Endodermal cell (in vitro differentiated cells): ENCODE data around the gene MIEF1. TPM values are rescaled to one million over a fixed set of nuclear protein-coding genes. Genes with fewer than 3 reads are reported as not detected.

ENCODE experiments used
- DNase-seq: peaks from one replicate; pipeline ENCODE4 v3.0.0-alpha.2; 2017
- H3K27ac ChIP-seq: 2 replicates; pipeline ENCODE4 v1.5.1; 2013; ENCODE audit warnings: mild to moderate bottlenecking, low read depth, low read length, moderate library complexity
- H3K27me3 ChIP-seq: 2 replicates; pipeline ENCODE4 v1.6.1; 2013; ENCODE audit warnings: mild to moderate bottlenecking, low read length, moderate library complexity; ENCODE audit not compliant: insufficient read depth, control insufficient read depth, poor library complexity, severe bottlenecking
- H3K36me3 ChIP-seq: 2 replicates; pipeline ENCODE4 v1.7.0; 2013; ENCODE audit warnings: mild to moderate bottlenecking, low read length, moderate library complexity; ENCODE audit not compliant: control insufficient read depth, insufficient read depth
- H3K4me1 ChIP-seq: one replicate; pipeline ENCODE4 v1.7.0; 2013; ENCODE audit warnings: low read length; ENCODE audit not compliant: control insufficient read depth, insufficient read depth
- H3K4me3 ChIP-seq: 2 replicates; pipeline ENCODE4 v1.5.1; 2013; ENCODE audit warnings: mild to moderate bottlenecking, low read length, moderate library complexity
- H3K9ac ChIP-seq: 2 replicates; pipeline ENCODE4 v1.6.1; 2013; ENCODE audit warnings: mild to moderate bottlenecking, low read length, moderate library complexity; ENCODE audit not compliant: poor library complexity, severe bottlenecking; ENCODE audit errors: extremely low read depth
- H3K9me3 ChIP-seq: 2 replicates; pipeline ENCODE4 v1.6.1; 2013; ENCODE audit warnings: mild to moderate bottlenecking, low read length, moderate library complexity; ENCODE audit not compliant: control insufficient read depth
- H3K27ac Mint-ChIP-seq: 2 replicates; pipeline ENCODE4 v1.8.0; 2020; ENCODE audit warnings: mixed read lengths
- H3K27me3 Mint-ChIP-seq: 2 replicates; pipeline ENCODE4 v1.8.0; 2021; ENCODE audit warnings: mild to moderate bottlenecking, mixed read lengths; ENCODE audit not compliant: insufficient read depth
- H3K36me3 Mint-ChIP-seq: 2 replicates; pipeline ENCODE4 v1.8.0; 2020; ENCODE audit warnings: low read depth, mixed read lengths
- H3K4me1 Mint-ChIP-seq: 2 replicates; pipeline ENCODE4 v1.8.0; 2020; ENCODE audit warnings: mixed read lengths
- H3K4me3 Mint-ChIP-seq: 2 replicates; pipeline ENCODE4 v1.8.0; 2020; ENCODE audit warnings: mild to moderate bottlenecking, moderate library complexity, mixed read lengths
- H3K9me3 Mint-ChIP-seq: 2 replicates; pipeline ENCODE4 v1.8.0; 2020; ENCODE audit warnings: mild to moderate bottlenecking, mixed read lengths
- WGBS, 2 experiments: methylation state at CpG; one replicate each; pipeline versions ENCODE4 v1.1.5 to v1.1.7; 2013; ENCODE audit warnings: missing lambda C conversion rate in 2 of 2, mixed read lengths in 1 of 2; ENCODE audit not compliant: insufficient coverage in 1 of 2, insufficient read length in 1 of 2; 5-methylcytosine and 5-hydroxymethylcytosine counted together
- total RNA-seq, 2 donors: library from RNA; stranded (reverse); fragmentation: NEBNext Ultra II Directional in 1 of 2; extraction: Animal tissue kit (Norgen Biotek cat#: 25700) in 1 of 2; gene quantifications; 2 replicates in 1 of 2; 3 replicates in 1 of 2; pipeline ENCODE4 v1.2.1, GENCODE V29; 2021
- TF ChIP-seq, protein P1 (sequence below): fragments of 200-600 bp; sonication (generic); conservative IDR thresholded peaks from 2 replicates; pipeline ENCODE4 v1.5.0; 2021; ENCODE audit warnings: antibody characterized with exemption, mild to moderate bottlenecking

Gene MIEF1
- total RNA-seq, 2 donors from 2014 or later: 36.0 to 43.3 TPM

- Histone ChIP-seq H3K27ac (no peak overlapping the region), H3K4me3 (no peak overlapping the region), H3K36me3 (no peaks in the 10 kb centered on the region), H3K9ac (no peak overlapping the region), H3K4me1 (no peaks in the 10 kb centered on the region), H3K9me3 (no peaks in the 10 kb centered on the region), H3K27me3 (no peaks in the 10 kb centered on the region)
- Mint-ChIP-seq H3K27me3 (peaks cover 4% of the 10 kb centered on the region), H3K9me3 (no peaks in the 10 kb centered on the region), H3K4me3 (no peak overlapping the region), H3K4me1 (peaks cover 2% of the 10 kb centered on the region), H3K27ac (no peak overlapping the region), H3K36me3 (no peaks in the 10 kb centered on the region)
- 93 to 97% methylated on average over 36 to 45 of the region's 45 CpGs for WGBS, 2 experiments
- DNase-seq: no peak
- TF ChIP-seq, protein P1, sequence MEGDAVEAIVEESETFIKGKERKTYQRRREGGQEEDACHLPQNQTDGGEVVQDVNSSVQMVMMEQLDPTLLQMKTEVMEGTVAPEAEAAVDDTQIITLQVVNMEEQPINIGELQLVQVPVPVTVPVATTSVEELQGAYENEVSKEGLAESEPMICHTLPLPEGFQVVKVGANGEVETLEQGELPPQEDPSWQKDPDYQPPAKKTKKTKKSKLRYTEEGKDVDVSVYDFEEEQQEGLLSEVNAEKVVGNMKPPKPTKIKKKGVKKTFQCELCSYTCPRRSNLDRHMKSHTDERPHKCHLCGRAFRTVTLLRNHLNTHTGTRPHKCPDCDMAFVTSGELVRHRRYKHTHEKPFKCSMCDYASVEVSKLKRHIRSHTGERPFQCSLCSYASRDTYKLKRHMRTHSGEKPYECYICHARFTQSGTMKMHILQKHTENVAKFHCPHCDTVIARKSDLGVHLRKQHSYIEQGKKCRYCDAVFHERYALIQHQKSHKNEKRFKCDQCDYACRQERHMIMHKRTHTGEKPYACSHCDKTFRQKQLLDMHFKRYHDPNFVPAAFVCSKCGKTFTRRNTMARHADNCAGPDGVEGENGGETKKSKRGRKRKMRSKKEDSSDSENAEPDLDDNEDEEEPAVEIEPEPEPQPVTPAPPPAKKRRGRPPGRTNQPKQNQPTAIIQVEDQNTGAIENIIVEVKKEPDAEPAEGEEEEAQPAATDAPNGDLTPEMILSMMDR: no peak
Measured at GRCh38 chr22:39486951-39487825, 14.9 kb upstream of the MIEF1 start.

GRCh38 chr22:39487826-39488520 is 14.1 kb upstream of the MIEF1 start:
- DNase-seq: no peak
- Mint-ChIP-seq H3K4me3 (no peak overlapping the region), H3K36me3 (no peaks in the 10 kb centered on the region), H3K27ac (no peak overlapping the region), H3K27me3 (peaks cover 4% of the 10 kb centered on the region), H3K9me3 (no peaks in the 10 kb centered on the region), H3K4me1 (peaks cover 2% of the 10 kb centered on the region)
- Histone ChIP-seq H3K4me1 (no peaks in the 10 kb centered on the region), H3K27me3 (no peaks in the 10 kb centered on the region), H3K27ac (no peak overlapping the region), H3K9ac (no peak overlapping the region), H3K36me3 (no peaks in the 10 kb centered on the region), H3K4me3 (no peak overlapping the region), H3K9me3 (no peaks in the 10 kb centered on the region)
- WGBS, 2 experiments: 95 to 96% methylated on average over 69 to 70 of the region's 70 CpGs
- TF ChIP-seq, protein P1: no peak

- H3K4me1 Mint-ChIP-seq: peaks cover 2% of the 10 kb centered on the region
- no peak for DNase-seq
- Histone ChIP-seq H3K4me3 (no peak overlapping the region), H3K4me1 (no peaks in the 10 kb centered on the region), H3K9me3 (no peaks in the 10 kb centered on the region), H3K9ac (no peak overlapping the region), H3K27me3 (no peaks in the 10 kb centered on the region), H3K27ac (no peak overlapping the region), H3K36me3 (no peaks in the 10 kb centered on the region)
- no peaks in the 10 kb centered on the region for H3K9me3 Mint-ChIP-seq
- H3K36me3 Mint-ChIP-seq: no peaks in the 10 kb centered on the region
- no peak overlapping the region for H3K27ac Mint-ChIP-seq
- TF ChIP-seq, protein P1: no peak
- 93 to 98% methylated on average over 19 to 39 of the region's 39 CpGs for WGBS, 2 experiments
- H3K4me3 Mint-ChIP-seq: no peak overlapping the region
- H3K27me3 Mint-ChIP-seq: peaks cover 6% of the 10 kb centered on the region
Measured at GRCh38 chr22:39488563-39489083, 13.5 kb upstream of the MIEF1 start.
